Measurements from ENCODE around the gene HCN1.

HCN1 gene

GRCh38 chr5:45725537-45725936, 29.4 kb upstream of the HCN1 start:
- Histone ChIP-seq H4K20me1 (ENCODE audit: control insufficient read depth, insufficient read depth, low read depth, low read length) (no peaks in the 10 kb centered on the region), H3K4me2 (ENCODE audit: low read length) (no peak overlapping the region)
- TF ChIP-seq EZH2phosphoT487 (IDR thresholded peaks at IDR 0.05; ENCODE audit: borderline replicate concordance, low read length) = no peak
- TF ChIP-seq, protein P1, sequence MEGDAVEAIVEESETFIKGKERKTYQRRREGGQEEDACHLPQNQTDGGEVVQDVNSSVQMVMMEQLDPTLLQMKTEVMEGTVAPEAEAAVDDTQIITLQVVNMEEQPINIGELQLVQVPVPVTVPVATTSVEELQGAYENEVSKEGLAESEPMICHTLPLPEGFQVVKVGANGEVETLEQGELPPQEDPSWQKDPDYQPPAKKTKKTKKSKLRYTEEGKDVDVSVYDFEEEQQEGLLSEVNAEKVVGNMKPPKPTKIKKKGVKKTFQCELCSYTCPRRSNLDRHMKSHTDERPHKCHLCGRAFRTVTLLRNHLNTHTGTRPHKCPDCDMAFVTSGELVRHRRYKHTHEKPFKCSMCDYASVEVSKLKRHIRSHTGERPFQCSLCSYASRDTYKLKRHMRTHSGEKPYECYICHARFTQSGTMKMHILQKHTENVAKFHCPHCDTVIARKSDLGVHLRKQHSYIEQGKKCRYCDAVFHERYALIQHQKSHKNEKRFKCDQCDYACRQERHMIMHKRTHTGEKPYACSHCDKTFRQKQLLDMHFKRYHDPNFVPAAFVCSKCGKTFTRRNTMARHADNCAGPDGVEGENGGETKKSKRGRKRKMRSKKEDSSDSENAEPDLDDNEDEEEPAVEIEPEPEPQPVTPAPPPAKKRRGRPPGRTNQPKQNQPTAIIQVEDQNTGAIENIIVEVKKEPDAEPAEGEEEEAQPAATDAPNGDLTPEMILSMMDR (IDR thresholded peaks at IDR 0.05; ENCODE audit: low read depth, low read length, poor library complexity, severe bottlenecking) = no peak

GRCh38 chr5:45697201-45697600, 1.0 kb upstream of the HCN1 start:
- TF ChIP-seq, protein P1 (IDR thresholded peaks at IDR 0.05; ENCODE audit: low read depth, low read length, poor library complexity, severe bottlenecking) = no peak
- no peak for TF ChIP-seq EZH2phosphoT487 (IDR thresholded peaks at IDR 0.05; ENCODE audit: borderline replicate concordance, low read length)
- Histone ChIP-seq H3F3A (ENCODE audit: control insufficient read depth, insufficient read depth) (no peaks in the 10 kb centered on the region), H3K4me2 (ENCODE audit: low read length) (no peak overlapping the region)

More at GRCh38 chr5:45725537-45725936, 29.4 kb upstream of the HCN1 start:
- no peak overlapping the region for H3K27ac ChIP-seq (ENCODE audit: low read depth, low read length)
- no peaks in the 10 kb centered on the region for H3K36me3 ChIP-seq (ENCODE audit: control insufficient read depth, low read length)
- no peaks in the 10 kb centered on the region for H3F3A ChIP-seq (ENCODE audit: control insufficient read depth, insufficient read depth)
- H3K4me1 ChIP-seq (ENCODE audit: control insufficient read depth, low read length) = no peaks in the 10 kb centered on the region
- no peaks in the 10 kb centered on the region for H3K9me2 ChIP-seq (replicated peaks; ENCODE audit: control insufficient read depth, low read length)
- no peak overlapping the region for H3K4me3 ChIP-seq (ENCODE audit: low read length)
- H3K9me3 ChIP-seq (ENCODE audit: control insufficient read depth, insufficient read depth, low read length) = no peaks in the 10 kb centered on the region
- H3K79me2 ChIP-seq (ENCODE audit: control insufficient read depth, low read length) = no peaks in the 10 kb centered on the region
- H3K27me3 ChIP-seq (ENCODE audit: control insufficient read depth, low read length) = no peaks in the 10 kb centered on the region

DNA sequence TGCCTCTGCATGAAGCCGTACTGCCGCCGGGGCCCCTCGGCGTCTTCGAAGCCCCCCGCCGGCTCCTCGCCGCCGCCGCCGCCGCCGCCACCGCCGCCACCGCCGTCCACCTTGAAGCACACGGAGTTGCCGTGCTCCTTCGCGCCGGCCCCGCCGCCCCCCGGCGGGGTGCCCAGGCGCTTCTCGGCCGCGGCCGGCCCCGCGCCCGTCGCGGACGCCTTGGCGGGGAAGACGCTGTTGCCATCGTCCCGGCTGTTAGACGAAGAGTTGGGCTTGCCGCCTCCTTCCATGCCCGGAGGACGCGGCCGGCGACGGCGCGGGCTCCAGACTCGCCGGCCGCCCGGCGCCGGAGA, 400 bp downstream of the HCN1 start:
- Histone ChIP-seq H3K27me3 (ENCODE audit: control insufficient read depth, low read length) (no peaks in the 10 kb centered on the region), H3K4me3 (ENCODE audit: low read length) (no peak overlapping the region), H3F3A (ENCODE audit: control insufficient read depth, insufficient read depth) (no peaks in the 10 kb centered on the region), H3K4me1 (ENCODE audit: control insufficient read depth, low read length) (no peaks in the 10 kb centered on the region), H3K79me2 (ENCODE audit: control insufficient read depth, low read length) (no peaks in the 10 kb centered on the region), H3K4me2 (ENCODE audit: low read length) (no peak overlapping the region), H3K36me3 (ENCODE audit: control insufficient read depth, low read length) (no peaks in the 10 kb centered on the region), H3K27ac (ENCODE audit: low read depth, low read length) (no peak overlapping the region), H3K9me2 (replicated peaks; ENCODE audit: control insufficient read depth, low read length) (no peaks in the 10 kb centered on the region), H4K20me1 (ENCODE audit: control insufficient read depth, insufficient read depth, low read depth, low read length) (no peaks in the 10 kb centered on the region), H3K9me3 (ENCODE audit: control insufficient read depth, insufficient read depth, low read length) (peaks cover 7% of the 10 kb centered on the region; the same call in 1 of the 2 replicates)
- TF ChIP-seq, protein P1 (IDR thresholded peaks at IDR 0.05; ENCODE audit: low read depth, low read length, poor library complexity, severe bottlenecking) = no peak
- no peak for TF ChIP-seq EZH2phosphoT487 (IDR thresholded peaks at IDR 0.05; ENCODE audit: borderline replicate concordance, low read length)

More at GRCh38 chr5:45697201-45697600, 1.0 kb upstream of the HCN1 start:
- Histone ChIP-seq H3K27ac (ENCODE audit: low read depth, low read length) (no peak overlapping the region), H3K4me3 (ENCODE audit: low read length) (no peak overlapping the region), H3K9me2 (replicated peaks; ENCODE audit: control insufficient read depth, low read length) (no peaks in the 10 kb centered on the region), H3K4me1 (ENCODE audit: control insufficient read depth, low read length) (no peaks in the 10 kb centered on the region), H3K36me3 (ENCODE audit: control insufficient read depth, low read length) (no peaks in the 10 kb centered on the region), H3K27me3 (ENCODE audit: control insufficient read depth, low read length) (no peaks in the 10 kb centered on the region), H4K20me1 (ENCODE audit: control insufficient read depth, insufficient read depth, low read depth, low read length) (no peaks in the 10 kb centered on the region), H3K79me2 (ENCODE audit: control insufficient read depth, low read length) (no peaks in the 10 kb centered on the region), H3K9me3 (ENCODE audit: control insufficient read depth, insufficient read depth, low read length) (peaks cover 7% of the 10 kb centered on the region; the same call in 1 of the 2 replicates)
